H1 (cell line): ENCODE results near the gene PLA2G1B.
A peak's percentile ranks its signal among the peaks of the same experiment; 100 is the strongest.

ENCODE experiments used
- KDM1A ChIP-seq: fragments of 200-600, 300-600 bp; sonication (generic); IDR thresholded peaks from 2 replicates; pipeline ENCODE4 v1.7.1; 2016; ENCODE audit warnings: mild to moderate bottlenecking, low read length, borderline replicate concordance
- PHF8 ChIP-seq: fragments of 200-600 bp; sonication (generic); conservative IDR thresholded peaks from 2 replicates; pipeline ENCODE4 v1.7.1; 2012; ENCODE audit warnings: low read depth, mild to moderate bottlenecking, inconsistent platforms, low read length, moderate library complexity
- POLR2A ChIP-seq, 2 experiments: IDR thresholded peaks; 1 replicate in 1 of 2; 2 replicates in 1 of 2; pipeline ENCODE4 v1.6.1; 2011; ENCODE audit warnings: low read depth in 2 of 2, low read length in 2 of 2, mild to moderate bottlenecking in 2 of 2; ENCODE audit errors: control extremely low read depth in 1 of 2
- RAD21 ChIP-seq, 2 experiments: IDR thresholded peaks in 1 of 2; conservative IDR thresholded peaks in 1 of 2; 2 replicates each; pipeline ENCODE4 v1.6.1; 2011; ENCODE audit warnings: low read depth in 2 of 2, low read length in 2 of 2, improper control_type of control experiment in 1 of 2, inconsistent platforms in 1 of 2, mild to moderate bottlenecking in 1 of 2, moderate library complexity in 1 of 2
- SP1 ChIP-seq: IDR thresholded peaks from 2 replicates; pipeline ENCODE4 v1.6.1; 2011; ENCODE audit warnings: low read depth, low read length
- ZNF274 ChIP-seq: IDR thresholded peaks from 2 replicates; pipeline ENCODE4 v1.7.0; 2012; ENCODE audit warnings: low read length, borderline replicate concordance; ENCODE audit errors: extremely low read depth

GRCh38 chr12:120301962-120302815 lies 25.4 kb downstream of the PLA2G1B start, which contains the start of gene SIRT4:
- TF ChIP-seq PHF8, result peak; percentile 36; the same call in 1 of the 2 replicates
- TF ChIP-seq KDM1A, result no peak
- no peak for TF ChIP-seq POLR2A (IDR thresholded peaks at IDR 0.05; ENCODE audit: control extremely low read depth in 1 of 2, low read depth in 2 of 2, low read length in 2 of 2)
- peak; percentile 72; the same call in 1 of the 2 replicates for TF ChIP-seq SP1
- TF ChIP-seq RAD21 (IDR thresholded peaks at IDR 0.05 in 1 of 2, conservative IDR thresholded peaks at IDR 0.05 in 1 of 2; ENCODE audit: low read depth in 2 of 2, low read length in 2 of 2), result peak in 1 of 2 experiments; percentile 26; a peak in 1 of 4 replicates
- no peak for TF ChIP-seq ZNF274
